Trophoblast cell (in vitro differentiated cells and primary cell): Measurements from ENCODE around the gene ESR1.

Source experiments
- DNase-seq, 2 donors: peaks; one replicate each; pipeline ENCODE4 v3.0.0-alpha.2; 2016
- H2AFZ ChIP-seq: 2 replicates; pipeline ENCODE4 v1.6.1; 2013; ENCODE audit warnings: low read length, moderate library complexity, mild to moderate bottlenecking; ENCODE audit not compliant: insufficient read depth, poor library complexity
- H2AK5ac ChIP-seq: 2 replicates; pipeline ENCODE4 v1.6.1; 2013; ENCODE audit warnings: mild to moderate bottlenecking, low read length
- H2BK120ac ChIP-seq: 2 replicates; pipeline ENCODE4 v1.6.1; 2013; ENCODE audit warnings: low read length, mild to moderate bottlenecking, moderate library complexity; ENCODE audit not compliant: insufficient read depth, poor library complexity
- H2BK12ac ChIP-seq: 2 replicates; pipeline ENCODE4 v1.6.1; 2013; ENCODE audit warnings: mild to moderate bottlenecking, low read length, moderate library complexity
- H2BK5ac ChIP-seq: 2 replicates; pipeline ENCODE4 v1.6.1; 2013; ENCODE audit warnings: low read length, low read depth, moderate library complexity, mild to moderate bottlenecking; ENCODE audit not compliant: poor library complexity
- H3K14ac ChIP-seq: 2 replicates; pipeline ENCODE4 v1.6.1; 2013; ENCODE audit warnings: mild to moderate bottlenecking, low read length
- H3K18ac ChIP-seq: 2 replicates; pipeline ENCODE4 v1.6.1; 2013; ENCODE audit warnings: mild to moderate bottlenecking, low read length
- H3K23ac ChIP-seq: 2 replicates; pipeline ENCODE4 v1.6.1; 2013; ENCODE audit warnings: low read length
- H3K27ac ChIP-seq: 2 replicates; pipeline ENCODE4 v1.5.1; 2013; ENCODE audit warnings: low read depth, mild to moderate bottlenecking, inconsistent platforms, low read length, moderate library complexity
- H3K27me3 ChIP-seq: 2 replicates; pipeline ENCODE4 v1.6.1; 2013; ENCODE audit warnings: inconsistent platforms, mild to moderate bottlenecking, low read length, moderate library complexity; ENCODE audit not compliant: insufficient read depth
- H3K36me3 ChIP-seq, 2 experiments: 1 replicate in 1 of 2; 2 replicates in 1 of 2; pipeline ENCODE4 v1.6.1; 2013; ENCODE audit warnings: low read length in 2 of 2, mild to moderate bottlenecking in 2 of 2, moderate library complexity in 1 of 2; ENCODE audit not compliant: insufficient read depth in 2 of 2, control insufficient read depth in 1 of 2
- H3K4ac ChIP-seq: 2 replicates; pipeline ENCODE4 v1.6.1; 2013; ENCODE audit warnings: low read depth, mild to moderate bottlenecking, low read length, moderate library complexity
- H3K4me1 ChIP-seq, 2 experiments: 1 replicate in 1 of 2; 2 replicates in 1 of 2; pipeline ENCODE4 v1.6.1; 2013; ENCODE audit warnings: low read length in 2 of 2, mild to moderate bottlenecking in 2 of 2, moderate library complexity in 1 of 2; ENCODE audit not compliant: insufficient read depth in 2 of 2, control insufficient read depth in 1 of 2
- H3K4me2 ChIP-seq: 2 replicates; pipeline ENCODE4 v1.6.1; 2013; ENCODE audit warnings: inconsistent platforms, mild to moderate bottlenecking, low read length, moderate library complexity
- H3K4me3 ChIP-seq: 2 replicates; pipeline ENCODE4 v1.5.1; 2013; ENCODE audit warnings: mild to moderate bottlenecking, low read depth, low read length, inconsistent platforms
- H3K79me1 ChIP-seq: one replicate; pipeline ENCODE4 v1.6.1; 2013; ENCODE audit warnings: low read length
- H3K79me2 ChIP-seq: 2 replicates; pipeline ENCODE4 v1.6.1; 2013; ENCODE audit warnings: low read length, mild to moderate bottlenecking; ENCODE audit not compliant: control insufficient read depth, insufficient read depth, poor library complexity
- H3K9ac ChIP-seq: 2 replicates; pipeline ENCODE4 v1.6.1; 2013; ENCODE audit warnings: mild to moderate bottlenecking, low read length
- H3K9me3 ChIP-seq: 2 replicates; pipeline ENCODE4 v1.6.1; 2013; ENCODE audit warnings: low read depth, mild to moderate bottlenecking, control low read depth, inconsistent platforms, low read length; ENCODE audit not compliant: insufficient read depth
- H4K12ac ChIP-seq: 2 replicates; pipeline ENCODE4 v1.6.1; 2013; ENCODE audit warnings: low read depth, mild to moderate bottlenecking, low read length, moderate library complexity
- H4K8ac ChIP-seq: 2 replicates; pipeline ENCODE4 v1.6.1; 2013; ENCODE audit warnings: low read depth, mild to moderate bottlenecking, low read length, moderate library complexity
- H4K91ac ChIP-seq: one replicate; pipeline ENCODE4 v1.6.1; 2013; ENCODE audit warnings: low read depth, mild to moderate bottlenecking, low read length, moderate library complexity
- WGBS: extraction: QIAGEN DNeasy Blood & Tissue Kit; methylation state at CpG from one replicate; pipeline ENCODE4 v1.1.7; 2013; ENCODE audit warnings: missing lambda C conversion rate; ENCODE audit not compliant: insufficient read length, insufficient coverage; ENCODE audit errors: extremely low coverage; 5-methylcytosine and 5-hydroxymethylcytosine counted together

The ESR1 gene

GRCh38 chr6:152078804-152079203 is 271.3 kb downstream of the ESR1 start:
- Histone ChIP-seq H3K27ac (no peak overlapping the region), H2BK5ac (no peak overlapping the region), H3K4me2 (no peak overlapping the region), H3K79me2 (no peaks in the 10 kb centered on the region), H4K8ac (no peak overlapping the region), H3K23ac (no peak overlapping the region), H3K9me3 (peaks cover 3% of the 10 kb centered on the region), H2AK5ac (no peak overlapping the region), H3K14ac (no peak overlapping the region), H3K4ac (no peak overlapping the region), H2BK120ac (no peak overlapping the region), H3K27me3 (no peaks in the 10 kb centered on the region), H3K4me1 (no peaks in the 10 kb centered on the region), H4K91ac (no peak overlapping the region), H3K4me3 (no peak overlapping the region), H2AFZ (no peak overlapping the region), H3K9ac (no peak overlapping the region), H4K12ac (no peak overlapping the region), H3K18ac (no peak overlapping the region), H2BK12ac (no peak overlapping the region), H3K36me3 (no peaks in the 10 kb centered on the region), H3K79me1 (no peaks in the 10 kb centered on the region)
- DNase-seq, result no peak
- WGBS, result no CpG with 5 or more reads among the region's 7 CpGs

- DNase-seq, result no peak
- no CpG with 5 or more reads among the region's 4 CpGs for WGBS
- H3K36me3 ChIP-seq, result no peaks in the 10 kb centered on the region
- H3K4me1 ChIP-seq, result no peaks in the 10 kb centered on the region
- no peak overlapping the region for H3K23ac ChIP-seq
- no peak overlapping the region for H3K4ac ChIP-seq
- no peak overlapping the region for H4K12ac ChIP-seq
- H3K9ac ChIP-seq, result no peak overlapping the region
- H3K9me3 ChIP-seq, result no peaks in the 10 kb centered on the region
- H4K91ac ChIP-seq, result no peak overlapping the region
- H3K4me2 ChIP-seq, result no peak overlapping the region
- no peak overlapping the region for H2BK120ac ChIP-seq
- no peaks in the 10 kb centered on the region for H3K27me3 ChIP-seq
- H3K79me2 ChIP-seq, result no peaks in the 10 kb centered on the region
- no peak overlapping the region for H3K18ac ChIP-seq
- H3K27ac ChIP-seq, result no peak overlapping the region
- no peak overlapping the region for H3K4me3 ChIP-seq
- H3K14ac ChIP-seq, result no peak overlapping the region
- no peak overlapping the region for H2BK12ac ChIP-seq
- no peaks in the 10 kb centered on the region for H3K79me1 ChIP-seq
- no peak overlapping the region for H4K8ac ChIP-seq
- no peak overlapping the region for H2BK5ac ChIP-seq
- H2AK5ac ChIP-seq, result no peak overlapping the region
- H2AFZ ChIP-seq, result no peak overlapping the region
These were observed 278.0 kb downstream of the ESR1 start for GRCh38 chr6:152085451-152085921.

GRCh38 chr6:152086223-152086873 is 278.9 kb downstream of the ESR1 start:
- H4K12ac ChIP-seq, result no peak overlapping the region
- H4K8ac ChIP-seq, result no peak overlapping the region
- no peak overlapping the region for H3K14ac ChIP-seq
- no peak overlapping the region for H3K4ac ChIP-seq
- no peak overlapping the region for H3K4me2 ChIP-seq
- H2AFZ ChIP-seq, result no peak overlapping the region
- H4K91ac ChIP-seq, result no peak overlapping the region
- H3K9me3 ChIP-seq, result no peaks in the 10 kb centered on the region
- no peaks in the 10 kb centered on the region for H3K79me1 ChIP-seq
- H3K23ac ChIP-seq, result no peak overlapping the region
- H3K27ac ChIP-seq, result no peak overlapping the region
- peaks cover 1% of the 10 kb centered on the region for H3K79me2 ChIP-seq
- no peak overlapping the region for H2BK12ac ChIP-seq
- no peaks in the 10 kb centered on the region for H3K27me3 ChIP-seq
- H2BK120ac ChIP-seq, result no peak overlapping the region
- no peak overlapping the region for H3K4me3 ChIP-seq
- H3K4me1 ChIP-seq, result peaks cover 3 to 4% of the 10 kb centered on the region in 2 experiments
- no peak overlapping the region for H3K9ac ChIP-seq
- no CpG with 5 or more reads among the region's 3 CpGs for WGBS
- no peak overlapping the region for H2BK5ac ChIP-seq
- H2AK5ac ChIP-seq, result no peak overlapping the region
- no peaks in the 10 kb centered on the region for H3K36me3 ChIP-seq
- DNase-seq, result no peak
- H3K18ac ChIP-seq, result no peak overlapping the region

GRCh38 chr6:152087096-152087495 is 279.6 kb downstream of the ESR1 start:
- Histone ChIP-seq H2BK120ac (no peak overlapping the region), H4K12ac (no peak overlapping the region)

More at GRCh38 chr6:152087096-152087495, 279.6 kb downstream of the ESR1 start:
- H2BK12ac ChIP-seq, result no peak overlapping the region
- no peak overlapping the region for H3K27ac ChIP-seq
- H4K91ac ChIP-seq, result no peak overlapping the region
- DNase-seq, result no peak
- H3K9me3 ChIP-seq, result no peaks in the 10 kb centered on the region
- no peak overlapping the region for H3K14ac ChIP-seq
- no peak overlapping the region for H3K4me3 ChIP-seq
- H3K4me2 ChIP-seq, result no peak overlapping the region
- H3K4ac ChIP-seq, result no peak overlapping the region
- no peak overlapping the region for H3K9ac ChIP-seq
- no peak overlapping the region for H3K23ac ChIP-seq
- no peak overlapping the region for H2AFZ ChIP-seq
- WGBS, result no CpG with 5 or more reads among the region's 2 CpGs
- no peaks in the 10 kb centered on the region for H3K79me1 ChIP-seq
- H4K8ac ChIP-seq, result no peak overlapping the region
- no peak overlapping the region for H2BK5ac ChIP-seq
- no peak overlapping the region for H3K18ac ChIP-seq
- no peaks in the 10 kb centered on the region for H3K36me3 ChIP-seq
- H3K27me3 ChIP-seq, result no peaks in the 10 kb centered on the region
- H3K79me2 ChIP-seq, result peaks cover 1% of the 10 kb centered on the region
- peaks cover 3 to 7% of the 10 kb centered on the region in 2 experiments for H3K4me1 ChIP-seq
- no peak overlapping the region for H2AK5ac ChIP-seq
